Endothelial cell of umbilical vein (primary cell): ENCODE measurements around the gene TAF3. TPM values are rescaled to one million over a fixed set of nuclear protein-coding genes. Genes with fewer than 3 reads are reported as not detected.

Experiments used
- BruUV-seq: library from RNA; stranded (reverse); fragments of 400-500 nt; replicated peaks from 2 replicates; lab custom pipeline; 2021; lab: Mats Ljungman, UMichigan
- CTCF ChIA-PET: fragments of 300-600, 350-600 bp; sonication (Branson Sonifier 250); formaldehyde crosslinking; loops from one replicate; lab custom pipeline; 2021; ENCODE audit warnings: antibody characterized with exemption, inconsistent platforms; lab: Charles Lee
- POLR2A ChIA-PET: fragments of 300-600, 350-600 bp; sonication (Branson Sonifier 250); formaldehyde crosslinking; loops from one replicate; lab custom pipeline; 2021; ENCODE audit warnings: antibody characterized with exemption, inconsistent platforms; lab: Charles Lee
- DNase-seq: peaks from one replicate; pipeline ENCODE4 v3.0.0-alpha.2; 2011; ENCODE audit warnings: low read depth, low spot score
- FAIRE-seq: peaks from 2 replicates; lab custom pipeline; 2011; peaks lifted over from hg19 to GRCh38; lab: Jason Lieb, UNC
- H2AFZ ChIP-seq: 2 replicates; pipeline ENCODE4 v1.6.0; 2012; ENCODE audit warnings: low read depth, low read length, control low read depth, inconsistent platforms
- H3K27ac ChIP-seq: 2 replicates; pipeline ENCODE4 v1.5.1; 2011; ENCODE audit warnings: low read depth, mild to moderate bottlenecking, control low read depth, low read length, moderate library complexity; ENCODE audit not compliant: insufficient read depth
- H3K27me3 ChIP-seq, 2 experiments: 2 replicates each; pipeline versions ENCODE4 v1.6.0 to v1.6.1; 2011; ENCODE audit warnings: low read length in 2 of 2, mixed read lengths in 1 of 2; ENCODE audit not compliant: control insufficient read depth in 2 of 2, insufficient read depth in 2 of 2
- H3K36me3 ChIP-seq, 2 experiments: 2 replicates in 1 of 2; 3 replicates in 1 of 2; pipeline ENCODE4 v1.5.1; 2011; ENCODE audit warnings: low read length in 2 of 2, mild to moderate bottlenecking in 1 of 2, moderate library complexity in 1 of 2; ENCODE audit not compliant: control insufficient read depth in 2 of 2, insufficient read depth in 2 of 2; ENCODE audit errors: extremely low read depth in 1 of 2
- H3K4me1 ChIP-seq: 3 replicates; pipeline ENCODE4 v1.5.1; 2011; ENCODE audit warnings: mild to moderate bottlenecking, low read length; ENCODE audit not compliant: control insufficient read depth, insufficient read depth; ENCODE audit errors: extremely low read depth
- H3K4me2 ChIP-seq: 2 replicates; pipeline ENCODE4 v1.6.1; 2011; ENCODE audit warnings: low read length, control low read depth, mixed read lengths; ENCODE audit not compliant: insufficient read depth
- H3K4me3 ChIP-seq, 3 experiments: fragments of 200-600 bp in 1 of 3; sonication (generic), shearing (Covaris generic) in 1 of 3; replicated peaks in 1 of 3; 2 replicates each; pipeline ENCODE4 v1.5.1; 2011 to 2016; ENCODE audit warnings: control low read depth in 3 of 3, low read length in 3 of 3, mild to moderate bottlenecking in 2 of 3, inconsistent platforms in 1 of 3, low read depth in 1 of 3, moderate library complexity in 1 of 3; ENCODE audit not compliant: insufficient read depth in 1 of 3
- H3K79me2 ChIP-seq: 2 replicates; pipeline ENCODE4 v1.6.0; 2012; ENCODE audit warnings: low read length, inconsistent platforms; ENCODE audit not compliant: control insufficient read depth, insufficient read depth
- H3K9ac ChIP-seq: replicated peaks from 2 replicates; pipeline ENCODE3; 2011; ENCODE audit warnings: low read length, control low read depth; ENCODE audit not compliant: insufficient read depth; ENCODE audit errors: extremely low read depth
- H3K9me1 ChIP-seq: replicated peaks from 3 replicates; pipeline ENCODE4 v1.6.0; 2011; ENCODE audit warnings: mild to moderate bottlenecking, low read length; ENCODE audit not compliant: control insufficient read depth, insufficient read depth; ENCODE audit errors: extremely low read depth
- H3K9me3 ChIP-seq: replicated peaks from 2 replicates; pipeline ENCODE4 v1.5.1; 2012; ENCODE audit warnings: low read length, inconsistent platforms; ENCODE audit not compliant: control insufficient read depth, insufficient read depth
- H4K20me1 ChIP-seq: replicated peaks from 2 replicates; pipeline ENCODE3; 2011; ENCODE audit warnings: mild to moderate bottlenecking, low read length; ENCODE audit not compliant: control insufficient read depth, insufficient read depth; ENCODE audit errors: extremely low read depth
- CTCF ChIP-seq, 2 donors: IDR thresholded peaks; 1 replicate in 1 of 2; 2 replicates in 1 of 2; pipeline ENCODE4 v1.5.1; 2011; ENCODE audit warnings: low read length in 2 of 2, mild to moderate bottlenecking in 2 of 2, moderate library complexity in 2 of 2, control low read depth in 1 of 2, inconsistent platforms in 1 of 2, low read depth in 1 of 2; ENCODE audit not compliant: insufficient read depth in 1 of 2; ENCODE audit errors: extremely low read depth in 1 of 2
- EZH2 ChIP-seq: IDR thresholded peaks from 2 replicates; pipeline ENCODE4 v1.6.1; 2012; ENCODE audit warnings: borderline replicate concordance, low read depth, mild to moderate bottlenecking, moderate library complexity, low read length, inconsistent platforms; ENCODE audit not compliant: severe bottlenecking
- FOS ChIP-seq: IDR thresholded peaks from 2 replicates; pipeline ENCODE4 v1.6.1; 2011; ENCODE audit warnings: mild to moderate bottlenecking, low read length, moderate library complexity, borderline replicate concordance; ENCODE audit not compliant: insufficient read depth
- GATA2 ChIP-seq: IDR thresholded peaks from 2 replicates; pipeline ENCODE4 v1.7.0; 2011; ENCODE audit warnings: low read depth, mild to moderate bottlenecking, moderate library complexity, mixed read lengths, low read length; ENCODE audit not compliant: insufficient read length, insufficient read depth
- JUN ChIP-seq: IDR thresholded peaks from 2 replicates; pipeline ENCODE4 v1.6.1; 2011; ENCODE audit warnings: borderline replicate concordance, low read depth; ENCODE audit not compliant: insufficient read length, insufficient read depth
- MYC ChIP-seq: IDR thresholded peaks from one replicate; pipeline ENCODE4 v1.6.1; 2011; ENCODE audit warnings: mild to moderate bottlenecking, low read depth, low read length
- POLR2A ChIP-seq: IDR thresholded peaks from 2 replicates; pipeline ENCODE4 v1.6.1; 2012; ENCODE audit warnings: low read depth, mild to moderate bottlenecking, control low read depth, low read length
- POLR2AphosphoS5 ChIP-seq: IDR thresholded peaks from 2 replicates; pipeline ENCODE4 v1.6.1; 2012; ENCODE audit warnings: low read depth, mild to moderate bottlenecking, control low read depth, low read length, moderate library complexity; ENCODE audit not compliant: insufficient read depth
- dilution Hi-C: fragments of 300-500 bp; cut with MboI; formaldehyde crosslinking; loops from one replicate; pipeline ENCODE4 v1.15.0; 2019; ENCODE audit warnings: low sequenced_read_pairs; ENCODE audit not compliant: extremely low pct_ligation_motif_present
- intact Hi-C: fragments of 100-400 bp; cut with micrococcal nuclease; formaldehyde crosslinking; loops from one replicate; pipeline ENCODE4 v1.10.0; 2022
- polyA plus RNA-seq, 4 experiments: library from polyadenylated mRNA; depleted of rRNA in 3 of 4; stranded (reverse) in 3 of 4; unstranded in 1 of 4; fragments of >200 nt; gene quantifications; 2 replicates each; pipeline versions ENCODE4 v1.2.1 to v1.2.3, GENCODE V29; 2011 to 2012; ENCODE audit warnings: missing spikeins in 1 of 4
- total RNA-seq: library from RNA; stranded (reverse); gene quantifications from 2 replicates; pipeline ENCODE4 v1.2.3, GENCODE V29; 2021
- TF ChIP-seq, protein P1 (sequence below): IDR thresholded peaks from 2 replicates; pipeline ENCODE4 v1.6.1; 2011; ENCODE audit not compliant: insufficient read depth, insufficient read length

The TAF3 gene
- total and polyA plus RNA-seq, 2 donors (not counting 3 experiments of a cell fraction or from before 2014, with no cell fraction given): 2.4 to 10.5 TPM

GRCh38 chr10:7928536-7928935 is 110.2 kb downstream of the TAF3 start:
- dilution Hi-C loops: no loop called here
- CTCF ChIA-PET: interaction anchor here (0.9 kb wide), 1 partner anchor 41 kb away, joined by 4 read pairs; no protein-coding TSS in a partner anchor
- H3K79me2 ChIP-seq: peaks cover 2% of the 10 kb centered on the region
- no peaks in the 10 kb centered on the region for H3K36me3 ChIP-seq
- no peaks in the 10 kb centered on the region for H3K9me1 ChIP-seq
- H2AFZ ChIP-seq: no peak overlapping the region
- H3K9ac ChIP-seq: no peak overlapping the region
- no peak for DNase-seq
- POLR2A ChIA-PET: no interaction called here
- H3K9me3 ChIP-seq: no peaks in the 10 kb centered on the region
- intact Hi-C loops: no loop called here
- no peaks in the 10 kb centered on the region for H4K20me1 ChIP-seq
- BruUV-seq: no TSS peak
- FAIRE-seq: no peak
- H3K4me1 ChIP-seq: peaks cover 21% of the 10 kb centered on the region
- TF ChIP-seq FOS: no peak
- no peak for TF ChIP-seq POLR2A
- no peak for TF ChIP-seq JUN
- no peak for TF ChIP-seq GATA2
- TF ChIP-seq, protein P1, sequence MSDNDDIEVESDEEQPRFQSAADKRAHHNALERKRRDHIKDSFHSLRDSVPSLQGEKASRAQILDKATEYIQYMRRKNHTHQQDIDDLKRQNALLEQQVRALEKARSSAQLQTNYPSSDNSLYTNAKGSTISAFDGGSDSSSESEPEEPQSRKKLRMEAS: no peak
- TF ChIP-seq CTCF (IDR thresholded peaks at IDR 0.05; ENCODE audit: extremely low read depth in 1 of 2, insufficient read depth in 1 of 2, low read depth in 1 of 2, low read length in 2 of 2): no peak
- TF ChIP-seq POLR2AphosphoS5: no peak
- no peak for TF ChIP-seq MYC
- TF ChIP-seq EZH2: no peak
- H3K27ac ChIP-seq: no peak overlapping the region
- no peak overlapping the region for H3K4me3 ChIP-seq
- H3K27me3 ChIP-seq: no peaks in the 10 kb centered on the region
- no peak overlapping the region for H3K4me2 ChIP-seq
